Naive thymus-derived CD4-positive, alpha-beta T cell (primary cell): Measurements from ENCODE around the gene PHLPP1. TPM values are rescaled to one million over a fixed set of nuclear protein-coding genes. Genes with fewer than 3 reads are reported as not detected.

ENCODE experiments used
- ATAC-seq: fragments of 150-1000 bp; cut with Tn5 transposase; 2 replicates; pipeline ENCODE4 v1.10.0; 2021; ENCODE audit warnings: mild to moderate bottlenecking, moderate library complexity
- CTCF ChIA-PET: fragments of 350-600 bp; sonication (Branson Sonifier 250); formaldehyde crosslinking; loops from one replicate; lab custom pipeline; 2021; ENCODE audit warnings: antibody characterized with exemption; lab: Charles Lee
- POLR2A ChIA-PET: fragments of 350-600 bp; sonication (Branson Sonifier 250); formaldehyde crosslinking; loops from one replicate; lab custom pipeline; 2021; ENCODE audit warnings: antibody characterized with exemption, inconsistent platforms; lab: Charles Lee
- DNase-seq, 9 donors: peaks; one replicate each; pipeline versions ENCODE4 v3.0.0 to v3.0.0-alpha.2; 2020 to 2022; ENCODE audit warnings: mixed read lengths in 1 of 9
- H3K27ac ChIP-seq: one replicate; pipeline ENCODE4 v1.7.0; 2013; ENCODE audit warnings: mild to moderate bottlenecking, low read depth, low read length, moderate library complexity
- H3K27me3 ChIP-seq, 2 donors: one replicate each; pipeline ENCODE4 v1.7.0; 2013; ENCODE audit warnings: low read length in 2 of 2, mild to moderate bottlenecking in 2 of 2, moderate library complexity in 2 of 2; ENCODE audit not compliant: control insufficient read depth in 2 of 2, insufficient read depth in 2 of 2
- H3K36me3 ChIP-seq, 3 experiments: 1 replicate in 2 of 3; 2 replicates in 1 of 3; pipeline ENCODE4 v1.7.0; 2013; ENCODE audit warnings: low read length in 3 of 3, mild to moderate bottlenecking in 3 of 3, moderate library complexity in 1 of 3; ENCODE audit not compliant: insufficient read depth in 3 of 3, control insufficient read depth in 2 of 3
- H3K4me1 ChIP-seq, 2 donors: one replicate each; pipeline ENCODE4 v1.7.0; 2013; ENCODE audit warnings: low read length in 2 of 2, mild to moderate bottlenecking in 2 of 2, moderate library complexity in 1 of 2; ENCODE audit not compliant: control insufficient read depth in 2 of 2, insufficient read depth in 2 of 2
- H3K4me3 ChIP-seq: 2 replicates; pipeline ENCODE4 v1.7.0; 2013; ENCODE audit warnings: mild to moderate bottlenecking, low read length
- H3K9me3 ChIP-seq, 3 experiments: 1 replicate in 2 of 3; 2 replicates in 1 of 3; pipeline ENCODE4 v1.7.0; 2013; ENCODE audit warnings: low read length in 3 of 3; ENCODE audit not compliant: control insufficient read depth in 2 of 3
- H3K27ac Mint-ChIP-seq, 9 donors: one replicate each; pipeline ENCODE4 v1.8.0; 2020 to 2022; ENCODE audit warnings: mixed read lengths in 9 of 9, mild to moderate bottlenecking in 8 of 9, moderate library complexity in 5 of 9, inconsistent platforms in 2 of 9
- H3K27me3 Mint-ChIP-seq, 5 donors: one replicate each; pipeline ENCODE4 v1.8.0; 2021 to 2022; ENCODE audit warnings: mixed read lengths in 5 of 5, mild to moderate bottlenecking in 1 of 5
- H3K36me3 Mint-ChIP-seq, 5 donors: one replicate each; pipeline ENCODE4 v1.8.0; 2020 to 2022; ENCODE audit warnings: mixed read lengths in 5 of 5, mild to moderate bottlenecking in 3 of 5, inconsistent platforms in 1 of 5
- H3K4me1 Mint-ChIP-seq, 7 donors: one replicate each; pipeline ENCODE4 v1.8.0; 2020 to 2022; ENCODE audit warnings: mixed read lengths in 7 of 7, mild to moderate bottlenecking in 3 of 7, inconsistent platforms in 1 of 7
- H3K4me3 Mint-ChIP-seq, 10 donors: one replicate each; pipeline ENCODE4 v1.8.0; 2020 to 2022; ENCODE audit warnings: mild to moderate bottlenecking in 10 of 10, mixed read lengths in 10 of 10, moderate library complexity in 6 of 10, inconsistent platforms in 2 of 10
- H3K9me3 Mint-ChIP-seq, 11 donors: one replicate each; pipeline ENCODE4 v1.8.0; 2020 to 2022; ENCODE audit warnings: mixed read lengths in 11 of 11, mild to moderate bottlenecking in 4 of 11, inconsistent platforms in 1 of 11, moderate library complexity in 1 of 11
- intact Hi-C, 2 donors: fragments of 100-400 bp; cut with micrococcal nuclease; formaldehyde crosslinking; loops; one replicate each; pipeline ENCODE4 v1.15.1; 2023
- polyA plus RNA-seq, 2 donors: library from polyadenylated mRNA; unstranded; fragments of 300-500 nt; fragmentation: Illumina TruSeq; gene quantifications; one replicate each; pipeline ENCODE4 v1.2.3, GENCODE V29; 2021
- total RNA-seq, 6 experiments: library from RNA in 5 of 6; stranded (reverse) in 5 of 6; gene quantifications; 1 replicate in 5 of 6; 2 replicates in 1 of 6; pipeline ENCODE4 v1.2.3 and lab custom pipeline; 2021 to 2026

PHLPP1 gene
- total and polyA plus RNA-seq, 7 experiments from 2014 or later, result 0.07 to 9.7 (median 6.9) TPM

DNA sequence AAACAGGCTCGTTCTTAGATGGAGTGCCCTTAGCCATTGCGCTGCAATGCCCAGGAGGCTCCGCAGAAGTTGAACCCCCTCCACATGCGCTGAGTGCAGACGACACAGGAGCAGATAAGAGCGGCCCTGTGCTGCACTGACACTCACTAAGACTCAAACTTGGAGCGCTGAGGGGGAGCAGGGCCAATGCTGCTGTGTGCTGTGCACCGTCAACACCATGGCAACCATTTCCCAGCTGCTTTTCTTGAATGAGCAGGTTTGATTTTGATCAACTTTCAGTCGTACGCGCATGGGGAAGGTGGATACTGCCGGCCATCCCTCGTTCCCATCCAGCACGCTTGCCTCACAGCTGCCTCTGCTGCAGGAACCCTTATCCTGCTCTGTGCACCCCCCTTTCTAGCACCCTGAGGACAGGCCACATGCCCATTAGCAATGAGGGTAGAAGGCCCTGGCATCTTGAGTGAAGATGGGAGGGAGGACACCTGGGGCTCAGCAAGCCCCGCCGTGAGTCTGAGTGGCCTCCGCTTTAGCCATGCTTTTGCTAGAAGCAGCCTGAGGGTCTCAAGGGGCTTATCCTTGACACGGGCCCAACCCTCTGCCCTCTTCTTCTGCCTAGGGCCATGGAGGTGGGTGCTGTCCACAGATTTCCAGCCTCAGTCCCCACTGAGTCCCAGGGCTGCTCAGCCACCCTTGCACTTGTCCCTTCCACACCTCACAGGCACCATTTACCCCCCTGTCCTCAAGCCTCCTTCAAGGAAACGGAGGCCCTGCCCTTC, 271.9 kb downstream of the PHLPP1 start:
- intact Hi-C loops, result no loop called here
- Histone ChIP-seq H3K9me3 (no peaks in the 10 kb centered on the region), H3K4me1 (no peaks in the 10 kb centered on the region), H3K4me3 (no peak overlapping the region), H3K27ac (no peak overlapping the region), H3K36me3 (no peaks in the 10 kb centered on the region), H3K27me3 (no peaks in the 10 kb centered on the region)
- POLR2A ChIA-PET, result no interaction called here
- CTCF ChIA-PET, result no interaction called here
- Mint-ChIP-seq H3K36me3 (no peaks in the 10 kb centered on the region), H3K4me1 (peaks cover 0 to 6% (median 4%) of the 10 kb centered on the region in 7 donors), H3K4me3 (no peak overlapping the region), H3K27me3 (peaks cover 0 to 9% (median 5%) of the 10 kb centered on the region in 5 donors), H3K9me3 (no peaks in the 10 kb centered on the region), H3K27ac (no peak overlapping the region)
- DNase-seq, result no peak
- no peak for ATAC-seq

- H3K27ac Mint-ChIP-seq, result no peak overlapping the region
- peaks cover 0 to under 1% (median 0%) of the 10 kb centered on the region in 7 donors for H3K4me1 Mint-ChIP-seq
- Histone ChIP-seq H3K36me3 (no peaks in the 10 kb centered on the region), H3K4me3 (no peak overlapping the region), H3K9me3 (no peaks in the 10 kb centered on the region), H3K27ac (no peak overlapping the region), H3K27me3 (no peaks in the 10 kb centered on the region), H3K4me1 (no peaks in the 10 kb centered on the region)
- POLR2A ChIA-PET, result no interaction called here
- H3K36me3 Mint-ChIP-seq, result no peaks in the 10 kb centered on the region
- CTCF ChIA-PET, result no interaction called here
- ATAC-seq (no peak), DNase-seq (no peak)
- H3K27me3 Mint-ChIP-seq, result peaks cover 0 to 9% (median 5%) of the 10 kb centered on the region in 5 donors
- no peaks in the 10 kb centered on the region for H3K9me3 Mint-ChIP-seq
- no peak overlapping the region for H3K4me3 Mint-ChIP-seq
- intact Hi-C loops, result no loop called here
Measured at GRCh38 chr18:62987859-62988258, 272.5 kb downstream of the PHLPP1 start.

- H3K4me3 ChIP-seq, result no peak overlapping the region
- no peak overlapping the region for H3K27ac ChIP-seq
- Mint-ChIP-seq H3K36me3 (no peaks in the 10 kb centered on the region), H3K4me3 (no peak overlapping the region), H3K27ac (no peak overlapping the region), H3K27me3 (peaks cover 0 to 10% (median 5%) of the 10 kb centered on the region in 5 donors), H3K9me3 (no peaks in the 10 kb centered on the region), H3K4me1 (no peaks in the 10 kb centered on the region)
- H3K36me3 ChIP-seq, result no peaks in the 10 kb centered on the region
- intact Hi-C loops, result no loop called here
- H3K27me3 ChIP-seq, result no peaks in the 10 kb centered on the region
- H3K9me3 ChIP-seq, result no peaks in the 10 kb centered on the region
- no peak for DNase-seq
- CTCF ChIA-PET, result no interaction called here
- no peaks in the 10 kb centered on the region for H3K4me1 ChIP-seq
- POLR2A ChIA-PET, result no interaction called here
- ATAC-seq, result no peak
Measured at GRCh38 chr18:62988471-62988870, 273.1 kb downstream of the PHLPP1 start.

DNA sequence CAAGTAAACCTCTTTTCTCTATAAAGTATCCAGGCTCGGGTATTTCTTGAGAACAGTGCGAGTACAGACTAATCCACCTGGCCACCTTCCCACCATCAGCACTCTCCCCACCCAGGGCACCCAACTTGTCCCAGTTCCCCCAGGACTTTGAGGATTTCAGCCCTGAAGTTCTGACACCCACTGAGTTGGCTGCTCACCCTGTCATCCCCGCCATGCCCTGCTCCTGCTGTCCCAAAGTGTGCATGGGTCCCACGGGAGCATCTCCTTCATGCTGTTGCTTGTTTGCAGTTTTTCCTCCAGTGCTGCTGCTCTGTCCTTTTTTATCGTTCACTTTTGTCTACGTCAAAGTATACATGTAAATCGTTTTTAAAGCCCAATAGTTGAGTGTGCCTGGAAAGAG, 273.9 kb downstream of the PHLPP1 start:
- H3K4me1 Mint-ChIP-seq, result no peaks in the 10 kb centered on the region
- no peak overlapping the region for H3K4me3 Mint-ChIP-seq
- DNase-seq (no peak), ATAC-seq (no peak)
- intact Hi-C loops, result no loop called here
- Histone ChIP-seq H3K4me1 (no peaks in the 10 kb centered on the region), H3K9me3 (no peaks in the 10 kb centered on the region), H3K36me3 (no peaks in the 10 kb centered on the region), H3K27ac (no peak overlapping the region), H3K27me3 (no peaks in the 10 kb centered on the region), H3K4me3 (no peak overlapping the region)
- no peaks in the 10 kb centered on the region for H3K9me3 Mint-ChIP-seq
- ChIA-PET POLR2A (no interaction called here), CTCF (no interaction called here)
- no peak overlapping the region for H3K27ac Mint-ChIP-seq
- peaks cover 0 to 15% (median 7%) of the 10 kb centered on the region in 5 donors for H3K27me3 Mint-ChIP-seq
- H3K36me3 Mint-ChIP-seq, result no peaks in the 10 kb centered on the region

- Mint-ChIP-seq H3K36me3 (no peaks in the 10 kb centered on the region), H3K27me3 (peaks cover 5 to 18% (median 7%) of the 10 kb centered on the region in 5 donors), H3K27ac (no peak overlapping the region), H3K9me3 (no peaks in the 10 kb centered on the region), H3K4me3 (no peak overlapping the region), H3K4me1 (no peaks in the 10 kb centered on the region)
- no peaks in the 10 kb centered on the region for H3K4me1 ChIP-seq
- ChIA-PET POLR2A (no interaction called here), CTCF (no interaction called here)
- no peaks in the 10 kb centered on the region for H3K9me3 ChIP-seq
- H3K4me3 ChIP-seq, result no peak overlapping the region
- no peak for DNase-seq
- H3K36me3 ChIP-seq, result no peaks in the 10 kb centered on the region
- intact Hi-C loops, result no loop called here
- no peaks in the 10 kb centered on the region for H3K27me3 ChIP-seq
- no peak for ATAC-seq
- H3K27ac ChIP-seq, result no peak overlapping the region
Measured at GRCh38 chr18:62990653-62991052, 275.3 kb downstream of the PHLPP1 start.

DNA sequence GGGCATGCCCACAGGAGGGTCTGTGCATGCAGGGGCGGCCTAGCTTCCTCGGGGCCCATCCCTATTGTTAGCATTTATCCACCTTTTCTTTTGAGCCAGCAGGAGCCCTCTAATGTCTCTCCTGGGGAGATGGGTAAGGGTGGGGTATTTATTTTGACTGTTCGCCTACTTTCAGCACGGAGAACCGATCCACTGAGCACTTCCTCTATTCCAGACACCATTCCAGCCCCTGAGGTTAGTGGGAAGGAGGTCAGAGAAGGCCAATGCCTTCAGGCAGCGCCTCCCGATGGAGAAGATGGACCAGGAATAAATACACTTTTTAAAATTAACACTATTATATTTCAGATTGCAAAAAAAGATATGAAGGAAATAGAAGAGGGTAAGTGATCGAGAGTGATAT, 276.0 kb downstream of the PHLPP1 start:
- Mint-ChIP-seq H3K9me3 (no peaks in the 10 kb centered on the region), H3K36me3 (no peaks in the 10 kb centered on the region), H3K27ac (no peak overlapping the region), H3K4me1 (no peaks in the 10 kb centered on the region), H3K4me3 (no peak overlapping the region), H3K27me3 (peaks cover 5 to 22% (median 7%) of the 10 kb centered on the region in 5 donors)
- Histone ChIP-seq H3K27ac (no peak overlapping the region), H3K4me1 (no peaks in the 10 kb centered on the region), H3K27me3 (no peaks in the 10 kb centered on the region), H3K36me3 (no peaks in the 10 kb centered on the region), H3K9me3 (no peaks in the 10 kb centered on the region), H3K4me3 (no peak overlapping the region)
- POLR2A ChIA-PET, result no interaction called here
- CTCF ChIA-PET, result no interaction called here
- DNase-seq, result no peak
- intact Hi-C loops, result no loop called here
- no peak for ATAC-seq

GRCh38 chr18:62991959-62992358, 276.6 kb downstream of the PHLPP1 start:
- H3K9me3 Mint-ChIP-seq, result no peaks in the 10 kb centered on the region
- POLR2A ChIA-PET, result no interaction called here
- no peak overlapping the region for H3K4me3 Mint-ChIP-seq
- no peaks in the 10 kb centered on the region for H3K27me3 ChIP-seq
- CTCF ChIA-PET, result no interaction called here
- peaks cover 5 to 26% (median 7%) of the 10 kb centered on the region in 5 donors for H3K27me3 Mint-ChIP-seq
- ATAC-seq (no peak), DNase-seq (no peak)
- no peaks in the 10 kb centered on the region for H3K36me3 ChIP-seq
- no peaks in the 10 kb centered on the region for H3K9me3 ChIP-seq
- H3K4me1 Mint-ChIP-seq, result no peaks in the 10 kb centered on the region
- H3K27ac ChIP-seq, result no peak overlapping the region
- no peak overlapping the region for H3K4me3 ChIP-seq
- H3K27ac Mint-ChIP-seq, result no peak overlapping the region
- intact Hi-C loops, result no loop called here
- no peaks in the 10 kb centered on the region for H3K36me3 Mint-ChIP-seq
- no peaks in the 10 kb centered on the region for H3K4me1 ChIP-seq
